ENCODE measurements around the gene GALNT7.

DNA sequence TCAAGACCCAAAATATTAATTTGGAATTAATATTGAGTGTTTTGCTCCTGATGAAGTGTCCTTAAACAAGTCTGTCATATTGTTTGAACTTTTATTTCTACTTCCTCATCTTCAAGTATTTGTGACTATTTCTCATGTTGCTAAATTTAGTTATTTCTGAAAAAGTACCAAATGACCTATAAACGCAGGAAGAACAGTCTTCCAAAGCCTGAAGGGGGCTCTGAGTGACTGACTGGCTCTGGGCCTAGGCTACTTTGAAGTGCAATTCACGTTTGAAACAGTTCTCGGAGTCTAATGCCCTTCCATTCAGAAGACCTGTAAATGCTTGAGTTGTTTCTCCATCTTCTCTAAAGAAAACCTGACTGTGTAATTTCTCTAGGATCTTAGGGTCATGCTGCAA lies 26.5 kb downstream of the GALNT7 start:
- TF ChIP-seq JUN (IDR thresholded peaks at IDR 0.05; ENCODE audit: borderline replicate concordance, insufficient read depth, insufficient read length, low read depth), result no peak
- TF ChIP-seq, protein P1, sequence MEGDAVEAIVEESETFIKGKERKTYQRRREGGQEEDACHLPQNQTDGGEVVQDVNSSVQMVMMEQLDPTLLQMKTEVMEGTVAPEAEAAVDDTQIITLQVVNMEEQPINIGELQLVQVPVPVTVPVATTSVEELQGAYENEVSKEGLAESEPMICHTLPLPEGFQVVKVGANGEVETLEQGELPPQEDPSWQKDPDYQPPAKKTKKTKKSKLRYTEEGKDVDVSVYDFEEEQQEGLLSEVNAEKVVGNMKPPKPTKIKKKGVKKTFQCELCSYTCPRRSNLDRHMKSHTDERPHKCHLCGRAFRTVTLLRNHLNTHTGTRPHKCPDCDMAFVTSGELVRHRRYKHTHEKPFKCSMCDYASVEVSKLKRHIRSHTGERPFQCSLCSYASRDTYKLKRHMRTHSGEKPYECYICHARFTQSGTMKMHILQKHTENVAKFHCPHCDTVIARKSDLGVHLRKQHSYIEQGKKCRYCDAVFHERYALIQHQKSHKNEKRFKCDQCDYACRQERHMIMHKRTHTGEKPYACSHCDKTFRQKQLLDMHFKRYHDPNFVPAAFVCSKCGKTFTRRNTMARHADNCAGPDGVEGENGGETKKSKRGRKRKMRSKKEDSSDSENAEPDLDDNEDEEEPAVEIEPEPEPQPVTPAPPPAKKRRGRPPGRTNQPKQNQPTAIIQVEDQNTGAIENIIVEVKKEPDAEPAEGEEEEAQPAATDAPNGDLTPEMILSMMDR (IDR thresholded peaks at IDR 0.05; ENCODE audit: extremely low read depth in 1 of 2, insufficient read depth in 1 of 2, low read depth in 1 of 2, low read length in 2 of 2), result no peak

Measured in endothelial cell of umbilical vein (primary cell).